ENCODE results near the gene BCL7C. TPM values are rescaled to one million over a fixed set of nuclear protein-coding genes. Genes with fewer than 3 reads are reported as not detected.

Gene BCL7C
- total RNA-seq, 1 experiment from 2014 or later: 66.9 TPM

GRCh38 chr16:30922960-30923535 is 29.2 kb upstream of the BCL7C start:
- Histone ChIP-seq H3K4me1 (replicated peaks; ENCODE audit: insufficient read depth) (no peaks in the 10 kb centered on the region; the same call in 1 of the 2 replicates), H3K27me3 (ENCODE audit: insufficient read depth, low read depth) (no peaks in the 10 kb centered on the region), H4K20me1 (ENCODE audit: insufficient read depth) (peaks cover 11% of the 10 kb centered on the region), H3K36me3 (ENCODE audit: low read depth) (peaks cover 11% of the 10 kb centered on the region; the same call in 1 of the 2 replicates), H2AFZ (peak overlapping the region; percentile 77), H3K9me3 (ENCODE audit: insufficient read depth, low read depth) (peaks cover 5% of the 10 kb centered on the region; the same call in 1 of the 2 replicates), H3K79me2 (ENCODE audit: low read depth) (peaks cover 16% of the 10 kb centered on the region), H3F3A (ENCODE audit: insufficient read depth, low read depth) (peaks cover 13% of the 10 kb centered on the region; the same call in 1 of the 2 replicates), H3K4me3 (peak overlapping the region; percentile 83), H3K9me2 (ENCODE audit: insufficient read depth) (no peaks in the 10 kb centered on the region), H3K27ac (peak overlapping the region; percentile 90), H3K4me2 (peak overlapping the region; percentile 93)
- intact Hi-C loops (cut with micrococcal nuclease; ENCODE audit: unreplicated experiment): loop anchor here (1.0 to 2.0 kb wide), 8 partner anchors 27 to 265 kb away; partner anchors contain the start of genes CTF1, FBRS, PHKG2 and SETD1A
- ChIA-PET POLR2A (ENCODE audit: unreplicated experiment) (interaction anchor here (0.6 kb wide), 5 partner anchors 8 to 962 kb away, joined by 3 to 6 read pairs (median 4); no protein-coding TSS in a partner anchor), CTCF (interaction anchor here (0.6 to 1.0 kb wide), 6 partner anchors 19 to 533 kb away, joined by 3 to 8 read pairs (median 4); no protein-coding TSS in a partner anchor)
- peak; percentile 98 to 100 for DNase-seq
- TF ChIP-seq EZH2 (IDR thresholded peaks at IDR 0.05; ENCODE audit: low read depth) (no peak), CTCF (conservative IDR thresholded peaks at IDR 0.05) (no peak)
- BruUV-seq (replicated peaks): no TSS peak

- peaks cover 7% of the 10 kb centered on the region; the same call in 1 of the 2 replicates for H3F3A ChIP-seq (ENCODE audit: insufficient read depth, low read depth)
- ChIA-PET CTCF (no interaction called here), POLR2A (ENCODE audit: unreplicated experiment) (no interaction called here)
- peak overlapping the region; percentile 90 for H3K27ac ChIP-seq
- H3K79me2 ChIP-seq (ENCODE audit: low read depth): peaks cover 16% of the 10 kb centered on the region
- peak; percentile 99 to 100 for DNase-seq
- BruUV-seq (replicated peaks): TSS peak; percentile 66
- intact Hi-C loops (cut with micrococcal nuclease; ENCODE audit: unreplicated experiment): loop anchor here (1.0 to 2.0 kb wide), 5 partner anchors 26 to 224 kb away; partner anchors contain the start of genes CTF1 and PHKG2
- H3K9me2 ChIP-seq (ENCODE audit: insufficient read depth): no peaks in the 10 kb centered on the region
- H3K36me3 ChIP-seq (ENCODE audit: low read depth): peaks cover 10% of the 10 kb centered on the region; the same call in 1 of the 2 replicates
- H3K9me3 ChIP-seq (ENCODE audit: insufficient read depth, low read depth): peaks cover 5% of the 10 kb centered on the region; the same call in 1 of the 2 replicates
- H3K4me3 ChIP-seq: peak overlapping the region; percentile 83
- peaks cover 11% of the 10 kb centered on the region for H4K20me1 ChIP-seq (ENCODE audit: insufficient read depth)
- H3K4me1 ChIP-seq (replicated peaks; ENCODE audit: insufficient read depth): no peaks in the 10 kb centered on the region; the same call in 1 of the 2 replicates
- H3K27me3 ChIP-seq (ENCODE audit: insufficient read depth, low read depth): no peaks in the 10 kb centered on the region
- H3K4me2 ChIP-seq: peak overlapping the region; percentile 75
- H2AFZ ChIP-seq: peak overlapping the region; percentile 80
- TF ChIP-seq EZH2 (IDR thresholded peaks at IDR 0.05; ENCODE audit: low read depth): no peak
- no peak for TF ChIP-seq CTCF (conservative IDR thresholded peaks at IDR 0.05)
These were observed 28.6 kb upstream of the BCL7C start for GRCh38 chr16:30922420-30922959.

GRCh38 chr16:30921748-30922419 is 28.0 kb upstream of the BCL7C start:
- Histone ChIP-seq H3K79me2 (ENCODE audit: low read depth) (peaks cover 16% of the 10 kb centered on the region), H3K27me3 (ENCODE audit: insufficient read depth, low read depth) (no peaks in the 10 kb centered on the region), H2AFZ (peak overlapping the region; percentile 80), H3K27ac (peak overlapping the region; percentile 57), H3K4me2 (peak overlapping the region; percentile 75), H3K4me3 (peak overlapping the region; percentile 63), H4K20me1 (ENCODE audit: insufficient read depth) (peaks cover 7% of the 10 kb centered on the region), H3K36me3 (ENCODE audit: low read depth) (0 out of 2 replicates have a peak, but pooled peaks cover 4% of the 10 kb centered on the region), H3K9me2 (ENCODE audit: insufficient read depth) (no peaks in the 10 kb centered on the region), H3K4me1 (replicated peaks; ENCODE audit: insufficient read depth) (no peaks in the 10 kb centered on the region; the same call in 1 of the 2 replicates), H3F3A (ENCODE audit: insufficient read depth, low read depth) (peaks cover 7% of the 10 kb centered on the region; the same call in 1 of the 2 replicates), H3K9me3 (ENCODE audit: insufficient read depth, low read depth) (peaks cover 5% of the 10 kb centered on the region; the same call in 1 of the 2 replicates)
- no TSS peak for BruUV-seq (replicated peaks)
- TF ChIP-seq CTCF (conservative IDR thresholded peaks at IDR 0.05): peak; percentile 87
- no peak for TF ChIP-seq EZH2 (IDR thresholded peaks at IDR 0.05; ENCODE audit: low read depth)
- peak; percentile 67 to 92 for DNase-seq
- ChIA-PET CTCF (interaction anchor here (0.7 kb wide), 1 partner anchor 76 kb away, joined by 9 read pairs; no protein-coding TSS in a partner anchor), POLR2A (ENCODE audit: unreplicated experiment) (no interaction called here)
- intact Hi-C loops (cut with micrococcal nuclease; ENCODE audit: unreplicated experiment): loop anchor here (1.0 to 2.0 kb wide), 7 partner anchors 19 to 224 kb away; partner anchors contain the start of genes CTF1 and PHKG2

Measured in PC-9 (cell line).